Limb (tissue), 2 donors: ENCODE results near the gene HERC3.
"Not testable (repeated sequence)": the region's sequence is repeated elsewhere in the genome, so short reads cannot be mapped to it uniquely, and the experiment has no call there.

Experiments
- DNase-seq, 2 donors: peaks; one replicate each; pipeline ENCODE4 v3.0.0-alpha.2; 2016; ENCODE audit errors: extremely low spot score in 2 of 2

The HERC3 gene

DNA sequence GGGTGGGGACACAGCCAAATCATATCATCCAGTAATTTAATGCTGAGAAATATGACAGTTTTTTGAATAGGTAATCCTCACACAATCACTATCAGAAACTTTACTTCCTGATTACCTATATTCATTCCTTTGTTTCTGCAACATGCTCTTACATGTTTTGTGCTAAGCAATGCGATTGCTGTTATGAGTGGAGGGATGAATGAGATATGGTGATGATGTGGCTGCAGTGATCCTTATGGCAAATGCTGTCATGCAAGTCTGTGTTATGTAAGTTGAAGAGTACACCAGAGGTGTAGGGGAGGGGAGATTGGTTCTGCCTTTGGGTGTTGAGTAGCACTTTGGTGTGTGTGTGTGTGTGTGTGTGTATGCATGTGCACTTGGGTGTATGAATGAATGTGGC lies 14.6 kb downstream of the HERC3 start:
- DNase-seq = no peak

DNA sequence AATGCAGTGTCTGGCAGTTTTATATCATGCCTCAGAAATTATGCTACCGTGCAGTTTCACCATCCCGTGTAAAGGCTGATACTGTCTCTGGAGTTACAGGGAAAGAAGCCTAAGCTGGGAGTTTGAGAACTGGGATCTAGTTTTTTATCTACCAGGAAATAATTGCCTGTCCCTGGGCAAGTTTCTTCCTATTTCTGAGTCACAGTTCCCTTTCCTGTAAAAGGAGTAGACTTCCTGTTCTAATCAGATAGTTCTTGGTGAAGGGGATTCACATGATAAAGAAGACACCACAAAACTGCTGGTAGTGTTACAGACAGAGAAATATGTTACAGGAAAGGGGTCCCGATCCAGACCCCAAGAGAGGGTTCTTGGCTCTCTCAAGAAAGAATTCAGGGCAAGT lies 17.1 kb downstream of the HERC3 start:
- no peak for DNase-seq

DNA sequence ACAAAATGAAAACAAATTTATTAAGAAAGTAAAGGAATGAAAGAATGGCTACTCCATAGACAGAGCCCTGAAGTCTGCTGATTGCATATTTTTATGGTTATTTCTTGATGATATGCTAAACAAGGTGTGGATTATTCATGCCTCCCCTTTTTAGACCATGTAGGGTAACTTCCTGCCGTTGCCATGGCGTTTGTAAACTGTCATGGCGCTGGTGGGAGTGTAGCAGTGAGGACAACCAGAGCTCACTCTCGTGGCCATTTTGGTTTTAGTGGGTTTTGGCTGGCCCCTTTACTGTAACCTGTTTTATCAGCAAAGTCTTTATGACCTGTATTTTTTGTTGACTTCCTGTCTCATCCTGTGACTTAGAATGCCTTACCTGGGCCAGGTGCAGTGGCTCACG lies 17.5 kb downstream of the HERC3 start:
- DNase-seq = not testable (repeated sequence)

DNA sequence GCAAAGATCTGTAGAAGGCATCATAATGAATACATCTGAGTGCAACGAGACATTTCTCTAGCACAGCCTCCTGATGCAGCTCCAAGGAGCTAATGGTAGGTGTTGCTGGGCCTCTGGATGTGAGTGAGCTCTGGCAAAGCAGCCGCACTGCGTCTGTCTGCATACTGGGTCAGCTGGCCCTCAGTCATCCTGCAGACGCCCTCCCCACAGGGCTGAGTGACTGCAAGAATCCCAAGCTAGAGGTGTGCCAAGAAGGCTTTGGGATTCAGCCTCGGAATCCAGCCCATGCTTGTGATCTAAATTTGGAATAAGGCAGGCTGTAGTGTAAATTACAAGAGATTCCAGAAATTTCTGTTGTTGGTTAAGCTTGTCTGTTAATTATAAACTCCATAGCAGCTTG lies 18.5 kb downstream of the HERC3 start:
- DNase-seq = no peak

DNA sequence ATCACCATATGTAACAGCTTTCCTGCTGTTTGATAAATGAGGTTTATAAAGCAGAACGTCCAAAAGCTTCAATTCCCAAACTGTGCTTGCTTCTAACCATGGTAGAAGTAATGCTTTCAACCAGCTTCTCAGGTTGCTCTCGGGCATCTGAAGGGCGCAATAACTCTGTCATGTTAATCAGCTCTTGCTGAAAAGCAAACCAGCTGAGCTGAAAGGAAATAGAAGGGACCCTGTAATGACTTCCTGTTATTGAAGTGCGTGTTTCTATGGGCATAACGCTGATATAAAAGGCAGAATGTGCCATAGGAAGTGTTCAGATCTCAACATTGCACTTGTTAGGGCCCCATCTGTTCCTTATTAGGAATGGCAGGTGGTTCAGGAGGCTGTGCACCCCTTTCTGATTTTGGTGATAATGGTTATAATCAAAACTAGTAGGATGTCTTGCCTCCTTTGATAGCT lies 21.2 kb downstream of the HERC3 start:
- DNase-seq = peak in 1 of 2 donors; percentile 12

DNA sequence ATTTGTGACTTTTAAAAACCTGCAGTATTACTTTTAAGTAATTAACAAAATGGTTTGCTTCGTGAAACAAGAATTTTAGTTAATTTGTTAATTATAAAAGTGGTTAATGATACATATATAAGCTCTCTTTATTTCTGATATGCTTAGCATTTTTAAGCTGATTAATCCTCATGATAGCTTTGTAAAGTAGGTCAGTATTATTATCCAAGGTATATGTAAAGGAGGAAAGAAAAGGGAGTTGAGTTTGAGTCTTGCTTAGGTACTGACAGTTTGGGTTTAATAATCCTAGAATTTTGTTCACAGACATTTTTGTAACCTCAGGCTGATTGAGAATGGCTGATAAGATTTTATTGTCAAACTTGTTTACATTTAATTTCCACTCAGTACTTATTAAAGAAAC lies 21.8 kb downstream of the HERC3 start:
- no peak for DNase-seq

DNA sequence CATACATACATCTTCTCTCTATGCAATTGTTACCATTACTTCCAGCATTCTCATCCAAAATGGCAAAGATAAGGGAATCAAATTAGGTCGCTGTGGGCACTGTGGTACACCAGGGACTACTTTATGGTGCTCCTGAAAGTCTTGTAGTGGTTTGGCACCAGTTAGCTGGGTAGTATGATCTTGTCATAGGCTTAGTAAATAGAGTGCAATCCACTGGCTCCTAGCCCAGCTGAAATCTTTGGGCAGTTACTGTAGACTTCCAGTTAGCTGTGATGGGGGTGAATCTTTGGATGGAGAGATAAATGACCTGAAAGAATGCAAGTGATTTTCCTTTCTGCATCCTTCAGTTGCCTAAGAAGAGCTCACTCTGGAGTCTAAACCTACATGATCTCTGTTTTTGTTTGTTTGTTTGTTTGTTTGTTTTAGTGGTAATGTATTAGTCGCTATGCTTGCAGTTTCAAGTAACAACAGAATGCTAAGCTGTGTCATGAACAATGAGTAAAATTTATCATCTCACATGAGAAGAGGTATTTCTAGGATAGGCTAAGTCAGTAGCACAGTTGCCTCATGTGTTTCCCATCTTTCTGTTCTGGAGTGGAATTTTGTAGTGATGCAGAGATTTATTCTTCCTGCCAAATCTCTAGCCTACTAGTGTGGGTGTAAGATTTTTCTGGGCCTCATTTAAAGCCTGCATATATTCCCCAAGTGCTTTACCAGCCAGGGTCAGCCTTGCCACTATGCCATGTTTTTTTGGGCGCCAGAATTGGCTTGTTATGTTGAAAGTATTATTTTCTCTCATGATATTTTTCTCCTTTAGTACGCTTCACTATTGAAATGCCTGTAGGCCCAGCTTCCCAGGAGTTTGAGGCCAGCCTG lies 24.2 kb downstream of the HERC3 start:
- no peak for DNase-seq

DNA sequence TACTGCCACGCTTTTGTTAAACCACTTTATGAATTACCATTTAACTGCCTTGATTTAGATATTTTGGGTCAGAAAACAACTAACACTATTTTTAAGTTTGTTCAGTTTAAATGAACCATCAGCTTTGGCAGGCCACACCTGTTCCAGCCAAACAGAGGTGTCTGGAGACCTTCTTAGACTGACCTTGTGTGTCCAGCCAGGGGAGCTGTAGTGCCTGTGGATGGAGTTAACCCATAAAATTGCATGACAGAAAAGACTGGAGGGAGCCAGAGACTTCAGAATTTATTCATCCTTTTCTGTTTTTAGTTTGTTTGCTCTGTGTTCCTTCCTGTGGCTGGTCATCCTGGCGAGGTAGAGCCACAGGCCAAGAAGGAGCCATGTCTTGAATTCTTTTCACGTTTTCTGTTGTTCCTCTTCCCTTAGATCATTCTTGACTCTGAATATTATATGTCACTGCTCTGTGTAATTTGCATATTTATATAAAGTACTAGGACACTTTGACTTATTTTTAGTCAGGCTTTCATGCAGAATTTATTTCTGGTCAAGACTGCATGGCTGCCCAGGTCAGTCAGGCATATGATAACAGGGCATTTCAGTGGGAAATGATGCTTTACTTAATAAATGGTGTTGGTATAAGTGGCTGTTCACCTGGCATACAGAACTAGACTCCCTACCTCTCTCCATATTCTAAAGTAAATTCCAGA lies 26.7 kb downstream of the HERC3 start:
- DNase-seq = no peak

DNA sequence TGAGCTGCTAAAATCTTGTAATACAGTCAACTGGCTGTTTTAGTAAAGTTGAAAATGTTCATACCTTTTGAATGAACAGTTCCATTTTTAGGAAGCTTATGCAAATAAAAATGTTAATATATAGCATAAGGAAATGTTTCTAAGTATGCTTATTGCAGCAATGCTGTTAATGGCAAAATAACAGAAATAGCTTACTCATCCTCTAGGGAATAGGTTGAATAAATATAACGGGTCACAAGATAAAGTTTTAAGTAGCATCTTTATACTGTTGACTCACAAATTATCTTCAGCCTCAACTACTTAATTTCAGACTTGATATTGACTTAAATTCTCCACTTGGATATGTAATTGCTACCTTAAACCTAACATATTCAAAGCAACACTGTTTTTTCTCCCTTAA lies 27.7 kb downstream of the HERC3 start:
- no peak for DNase-seq

DNA sequence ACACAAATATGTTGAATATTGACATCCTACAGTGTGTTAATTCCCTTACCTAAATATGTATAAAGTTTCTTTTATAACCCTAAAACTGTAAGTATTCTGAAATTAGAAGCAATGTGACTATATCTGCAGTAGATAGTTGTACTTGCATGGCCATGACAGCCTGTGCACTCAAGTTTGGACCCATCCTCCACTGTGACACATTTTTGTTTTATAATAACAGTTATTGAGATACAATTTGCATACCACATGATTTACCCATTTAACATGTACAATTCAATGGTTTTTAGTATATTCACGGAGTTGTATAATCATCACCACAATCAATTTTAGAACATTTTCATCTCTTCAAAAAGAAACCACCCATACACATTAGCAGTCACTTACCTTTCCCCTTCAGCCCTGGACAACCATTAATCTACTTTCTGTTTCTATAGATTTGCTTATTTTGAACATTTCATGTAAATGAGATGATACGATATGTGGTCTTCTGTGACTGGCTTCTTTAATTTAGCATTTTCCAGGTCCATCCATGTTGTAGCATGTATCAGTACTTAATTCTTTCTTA lies 29.6 kb downstream of the HERC3 start:
- DNase-seq = no peak

DNA sequence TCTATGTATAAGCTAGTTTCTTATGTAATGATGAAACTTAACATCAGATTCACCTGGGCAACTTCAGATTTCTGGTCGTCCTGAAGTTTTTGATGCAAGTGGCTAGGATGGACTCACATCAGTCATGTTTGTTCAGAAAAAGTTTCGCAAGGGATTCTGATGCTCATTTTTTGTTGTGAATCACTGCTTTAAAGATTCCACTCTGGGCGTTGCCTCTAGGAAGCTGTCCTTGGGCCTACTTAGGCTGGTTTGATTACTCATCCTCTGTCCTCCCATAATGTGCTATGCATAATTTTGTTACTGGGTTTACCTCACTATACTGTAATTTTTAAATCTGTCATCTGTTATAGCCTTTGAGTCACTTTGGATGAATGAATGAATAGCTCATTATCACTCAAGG lies 30.8 kb downstream of the HERC3 start:
- no peak for DNase-seq

DNA sequence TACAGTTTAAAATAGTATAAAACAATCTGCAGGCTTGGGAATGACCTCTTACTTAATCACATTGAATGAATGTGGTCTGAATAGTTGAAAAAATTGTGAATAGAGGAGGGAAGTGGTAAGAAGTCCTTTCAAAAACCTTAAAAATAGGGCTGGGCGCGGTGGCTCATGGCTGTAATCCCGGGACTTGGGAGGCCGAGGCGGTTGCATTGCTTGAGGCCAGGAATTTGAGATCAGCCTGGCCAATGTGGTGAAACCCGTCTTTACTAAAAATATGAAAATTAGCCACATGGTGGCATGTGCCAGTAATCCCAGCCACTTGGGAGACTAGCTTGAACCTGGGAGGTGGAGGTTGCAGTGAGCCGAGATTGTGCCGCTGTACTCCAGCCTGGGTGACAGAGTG lies 36.5 kb downstream of the HERC3 start:
- DNase-seq = no peak

DNA sequence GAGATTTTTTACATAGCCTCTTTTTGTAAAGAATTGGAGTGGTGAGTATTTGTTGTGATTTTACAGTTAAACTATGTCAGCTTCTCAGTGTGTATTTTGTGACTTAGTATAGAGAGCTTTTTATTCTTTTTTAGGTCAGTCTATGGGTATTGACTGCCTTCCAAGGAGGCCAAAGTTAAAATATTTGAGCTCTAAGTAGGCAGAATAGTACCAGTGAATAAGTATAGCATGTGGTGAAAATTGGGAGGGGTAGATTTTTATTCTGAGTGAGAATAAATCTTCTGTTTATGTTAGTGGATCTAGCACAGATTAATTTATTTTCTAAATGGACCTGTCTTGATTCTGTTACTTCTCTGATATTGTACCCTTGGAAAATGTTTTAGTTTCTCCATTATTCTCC lies 37.5 kb downstream of the HERC3 start:
- DNase-seq = no peak

DNA sequence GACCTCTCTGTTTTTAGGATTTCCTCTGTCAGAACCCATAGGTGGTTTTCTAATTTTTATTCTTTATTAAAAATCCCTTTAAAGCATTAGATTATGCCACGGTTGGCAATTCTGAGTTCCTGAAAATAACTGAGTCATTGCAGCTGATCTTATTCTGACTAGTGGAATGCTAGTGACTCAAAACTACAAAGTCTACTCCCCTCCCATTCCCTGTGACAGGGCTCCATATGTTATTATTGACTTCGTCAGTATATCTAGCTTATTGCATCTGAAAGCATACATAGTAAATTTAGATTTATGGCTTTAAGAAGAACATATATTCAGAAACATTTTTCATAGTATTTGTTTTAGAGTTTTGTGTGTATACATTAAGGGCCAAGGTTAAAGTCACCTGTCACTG lies 38.5 kb downstream of the HERC3 start:
- DNase-seq = no peak

DNA sequence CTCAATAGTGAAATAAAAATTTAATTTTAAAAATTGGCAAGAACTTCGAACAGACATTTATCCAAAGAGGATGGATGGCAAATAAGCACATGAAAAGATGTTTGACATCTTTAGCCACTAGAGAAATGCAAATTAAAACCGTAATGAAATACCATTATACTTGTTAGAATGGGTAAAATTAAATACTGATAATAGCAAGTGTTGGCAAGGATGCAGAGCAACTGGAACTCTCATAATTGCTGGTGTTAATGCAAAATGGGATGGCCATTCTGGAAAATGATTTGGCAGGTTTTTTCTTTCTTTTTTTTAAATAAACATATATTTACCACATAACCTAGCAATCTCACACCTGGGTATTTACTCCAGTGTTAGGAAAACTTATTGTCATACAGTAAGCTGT lies 51.7 kb downstream of the HERC3 start:
- no peak for DNase-seq

DNA sequence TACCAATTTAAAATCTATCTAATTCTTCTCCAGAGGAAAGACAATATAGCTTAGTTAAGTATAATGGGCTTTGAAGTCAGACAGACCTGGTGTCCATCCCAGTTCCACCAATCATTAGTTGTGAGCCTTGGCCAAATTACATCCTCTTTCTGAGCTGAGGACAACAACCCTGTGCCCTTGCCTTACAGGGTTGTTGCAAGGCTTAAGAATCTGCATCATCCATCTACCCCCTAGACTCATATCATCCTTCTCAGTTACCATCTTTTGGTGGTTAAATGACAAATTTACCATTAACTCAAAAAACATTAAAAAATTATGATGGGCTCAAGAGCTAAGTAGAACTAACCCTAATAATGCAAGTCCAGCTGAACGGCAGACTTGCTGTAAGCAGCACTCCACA lies 53.7 kb downstream of the HERC3 start:
- no peak for DNase-seq

DNA sequence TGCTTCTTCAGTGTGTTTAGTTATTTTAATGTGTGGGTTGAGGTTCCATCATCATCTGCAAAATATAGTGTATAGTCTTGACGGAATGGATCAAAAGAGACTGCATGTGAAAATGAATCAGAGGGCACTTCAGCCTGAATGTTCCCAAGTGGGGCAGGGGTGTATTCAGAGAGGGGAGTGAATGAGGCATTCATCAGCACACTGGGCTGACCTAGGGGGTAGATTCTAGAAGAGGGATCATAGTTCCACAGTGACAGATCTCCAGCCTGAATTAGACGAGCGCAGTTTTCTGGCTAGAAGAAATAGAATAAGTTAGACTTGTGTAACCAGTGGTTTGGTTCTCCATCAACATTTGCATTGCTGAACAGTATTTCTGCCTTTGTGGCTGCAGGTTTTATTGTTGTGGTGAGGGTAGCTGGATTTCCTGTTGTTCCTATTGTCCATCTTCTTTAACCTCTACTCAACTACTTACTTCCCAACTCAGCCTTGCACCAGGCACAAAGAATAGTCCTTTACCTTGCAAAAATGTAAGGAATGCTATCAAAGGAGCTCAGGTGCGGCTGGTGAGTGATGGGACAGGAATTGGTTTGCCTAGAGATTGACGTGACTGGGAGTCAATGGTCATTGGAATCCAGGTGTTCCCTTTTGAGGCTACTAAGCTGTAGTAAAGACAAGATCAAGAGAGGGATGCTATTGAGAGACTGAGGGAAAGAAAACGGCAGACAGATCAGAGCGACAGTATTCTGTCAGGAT lies 54.4 kb downstream of the HERC3 start:
- DNase-seq = no peak

DNA sequence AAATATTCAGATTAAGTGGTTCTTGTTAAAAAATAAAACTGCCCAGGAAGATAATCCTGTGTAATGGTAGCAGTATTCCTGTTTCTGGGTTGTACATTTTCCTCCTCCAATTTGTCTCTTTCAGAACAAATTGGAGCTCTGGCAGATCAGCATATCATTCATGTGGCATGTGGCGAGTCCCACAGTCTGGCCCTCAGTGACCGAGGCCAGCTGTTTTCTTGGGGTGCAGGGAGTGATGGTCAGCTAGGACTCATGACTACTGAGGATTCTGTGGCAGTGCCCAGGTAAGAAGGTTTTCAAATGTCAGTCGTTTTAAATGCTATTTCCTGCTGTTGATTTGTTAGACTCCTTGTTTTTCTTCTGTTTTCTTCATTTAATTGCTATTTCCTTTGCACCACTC lies 57.4 kb downstream of the HERC3 start:
- DNase-seq = no peak

DNA sequence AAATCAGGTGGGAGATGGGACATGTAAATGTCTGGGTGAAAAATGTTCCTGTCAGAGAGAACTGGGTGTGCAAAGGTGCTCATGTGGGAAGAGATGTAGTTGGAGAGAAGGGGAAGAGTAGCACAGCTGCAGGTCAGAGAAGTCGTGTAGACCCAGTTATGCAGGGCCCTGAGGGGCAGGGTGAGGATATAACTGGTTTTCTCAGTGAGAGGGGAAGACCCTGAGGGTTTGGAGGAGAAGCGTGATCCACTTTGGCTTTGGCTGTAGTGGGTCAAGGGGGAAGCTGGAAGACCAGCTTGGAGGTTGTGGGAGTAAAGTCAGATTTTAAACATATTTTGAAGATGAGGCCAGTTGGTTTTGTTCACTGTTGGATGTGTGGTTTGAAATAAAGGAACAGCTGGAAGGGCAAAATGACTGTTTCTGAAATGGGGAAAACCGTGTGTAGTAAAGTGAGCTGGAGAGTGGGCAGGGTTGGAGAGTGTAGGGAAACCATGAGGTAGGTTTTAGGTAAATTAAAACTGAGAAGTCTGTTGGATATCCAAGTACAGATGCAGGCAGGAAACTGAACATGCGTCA lies 61.2 kb downstream of the HERC3 start:
- DNase-seq = no peak

DNA sequence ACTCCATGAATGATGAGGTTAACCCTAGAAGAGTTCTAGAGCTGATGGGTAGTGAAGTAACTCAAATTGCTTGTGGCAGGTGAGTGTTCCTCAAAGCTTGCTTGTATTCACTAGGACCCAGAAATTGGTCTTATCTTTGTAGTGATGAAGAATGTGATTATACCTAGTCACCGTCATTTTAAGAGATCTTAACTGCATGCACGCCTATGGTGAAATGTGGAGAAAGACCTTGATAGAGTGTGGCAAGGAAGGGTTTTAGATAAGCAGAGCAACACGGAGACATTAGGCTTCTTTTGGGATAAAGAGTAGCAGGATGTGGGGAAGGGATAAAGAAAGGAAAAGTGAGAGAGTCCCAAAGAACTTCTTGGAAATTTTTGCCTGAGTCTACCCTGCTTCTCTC lies 62.9 kb downstream of the HERC3 start:
- no peak for DNase-seq

DNA sequence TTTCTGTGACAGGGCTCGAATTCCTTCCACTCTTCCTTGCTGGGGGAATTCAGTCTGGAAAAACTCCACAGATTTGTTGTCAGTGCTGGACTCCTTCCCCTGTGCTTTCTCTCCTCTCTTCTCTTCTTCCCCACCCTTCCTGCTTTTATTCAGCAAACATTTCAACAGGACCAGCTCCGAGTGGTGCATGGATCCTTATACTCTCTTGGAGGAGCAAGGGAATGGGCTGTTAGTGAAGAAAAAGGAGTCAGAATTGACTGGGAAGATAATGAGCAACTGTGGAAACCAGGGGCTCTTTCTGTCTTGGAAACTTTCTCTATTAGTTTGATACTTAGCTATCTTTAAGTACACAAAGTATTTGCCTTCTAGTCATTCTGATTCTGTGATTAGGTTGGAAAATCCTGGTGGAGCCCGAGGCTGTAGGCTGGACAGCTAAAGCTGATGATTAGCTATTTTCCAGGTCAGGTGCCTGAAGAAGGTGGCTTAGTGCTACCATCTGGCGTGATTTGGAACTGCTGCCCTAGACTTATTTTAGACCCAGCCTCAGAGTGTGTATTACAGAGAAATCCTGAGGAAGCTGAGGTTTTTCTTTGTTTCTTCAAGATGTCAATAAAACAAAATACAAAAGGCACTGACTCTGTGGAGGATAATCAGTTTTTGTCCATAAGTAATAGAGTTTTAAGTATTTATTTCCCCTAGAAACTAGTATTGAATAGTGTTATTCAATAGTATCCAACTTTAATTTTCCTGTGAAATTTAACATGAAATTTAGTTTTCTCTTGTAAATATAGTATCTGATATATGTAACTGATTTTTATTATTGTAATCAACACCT lies 67.0 kb downstream of the HERC3 start:
- peak; percentile 42 to 55 for DNase-seq
